Stimulated activated naive CD8-positive, alpha-beta T cell treated with anti-CD3 and anti-CD28 coated beads, Interleukin-15, Interleukin-2, amounts not matched to agents 100 ng/mL and 50 ng/mL, for 24 hours (primary cell): ENCODE results near the gene PAK6.

Experiments
- H3K27ac Mint-ChIP-seq: one replicate; pipeline ENCODE4 v1.8.0; 2021; ENCODE audit warnings: mild to moderate bottlenecking, mixed read lengths
- H3K27me3 Mint-ChIP-seq: one replicate; pipeline ENCODE4 v1.8.0; 2021; ENCODE audit warnings: mixed read lengths
- H3K36me3 Mint-ChIP-seq: one replicate; pipeline ENCODE4 v1.8.0; 2021; ENCODE audit warnings: low read depth, mixed read lengths
- H3K4me1 Mint-ChIP-seq: one replicate; pipeline ENCODE4 v1.8.0; 2021; ENCODE audit warnings: low read depth, mixed read lengths
- H3K4me3 Mint-ChIP-seq: one replicate; pipeline ENCODE4 v1.8.0; 2021; ENCODE audit warnings: mild to moderate bottlenecking, mixed read lengths
- H3K9me3 Mint-ChIP-seq: one replicate; pipeline ENCODE4 v1.8.0; 2021; ENCODE audit warnings: mixed read lengths

PAK6 gene

DNA sequence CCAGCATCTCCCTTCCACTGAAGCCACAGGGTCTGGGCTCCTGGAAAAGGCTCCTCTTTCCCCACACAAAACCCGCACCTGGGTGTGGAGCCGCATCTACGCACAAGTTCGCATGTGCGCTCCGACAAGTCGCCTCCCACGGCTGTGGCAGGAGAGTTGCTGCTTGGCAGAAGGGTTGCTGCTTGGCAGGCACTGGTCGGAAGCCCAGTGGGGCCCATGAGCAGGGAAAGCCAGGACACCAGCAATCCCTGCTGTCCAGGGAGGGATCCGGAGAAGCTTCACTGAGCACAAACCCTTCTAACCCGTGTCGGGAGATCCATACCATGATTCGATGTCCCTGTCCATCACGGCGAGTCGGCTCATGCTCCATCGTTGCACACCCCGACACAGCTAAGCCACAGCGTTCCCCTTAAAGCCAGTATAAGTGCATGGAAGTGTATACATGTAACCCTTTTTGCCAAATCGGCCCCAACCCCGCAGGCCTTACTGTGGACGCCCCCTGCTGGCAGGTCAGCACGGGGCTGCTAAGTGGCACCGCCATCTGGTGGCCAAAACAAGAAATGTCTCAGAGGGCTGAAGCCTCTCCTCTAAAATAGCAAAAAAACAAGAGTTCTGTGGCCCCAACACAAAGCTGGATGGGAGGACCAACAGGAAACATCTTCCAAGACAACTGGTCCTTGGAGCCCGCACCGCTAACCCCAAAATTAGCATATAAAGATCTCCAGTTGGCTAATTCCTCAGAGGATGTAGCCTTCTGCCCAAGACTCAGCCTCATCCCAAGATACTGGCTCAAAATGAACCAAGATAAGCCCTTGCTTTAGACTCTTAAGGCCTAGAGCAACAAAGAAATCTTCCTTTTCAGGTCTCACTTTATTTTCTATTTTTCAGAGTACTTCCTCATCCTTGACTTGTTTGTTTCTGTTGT lies 35.7 kb downstream of the PAK6 start:
- Mint-ChIP-seq H3K36me3 (no peaks in the 10 kb centered on the region), H3K27me3 (peaks cover 19% of the 10 kb centered on the region), H3K9me3 (no peaks in the 10 kb centered on the region), H3K4me3 (no peak overlapping the region), H3K4me1 (peaks cover 6% of the 10 kb centered on the region), H3K27ac (no peak overlapping the region)

- H3K36me3 Mint-ChIP-seq, result no peaks in the 10 kb centered on the region
- no peak overlapping the region for H3K4me3 Mint-ChIP-seq
- H3K4me1 Mint-ChIP-seq, result peaks cover 6% of the 10 kb centered on the region
- H3K27me3 Mint-ChIP-seq, result peaks cover 25% of the 10 kb centered on the region
- no peaks in the 10 kb centered on the region for H3K9me3 Mint-ChIP-seq
- H3K27ac Mint-ChIP-seq, result no peak overlapping the region
These were observed 36.7 kb downstream of the PAK6 start for GRCh38 chr15:40275523-40275922.

- H3K27ac Mint-ChIP-seq, result no peak overlapping the region
- H3K4me1 Mint-ChIP-seq, result peaks cover 6% of the 10 kb centered on the region
- no peaks in the 10 kb centered on the region for H3K36me3 Mint-ChIP-seq
- no peak overlapping the region for H3K4me3 Mint-ChIP-seq
- H3K27me3 Mint-ChIP-seq, result peaks cover 29% of the 10 kb centered on the region
- no peaks in the 10 kb centered on the region for H3K9me3 Mint-ChIP-seq
These were observed 37.1 kb downstream of the PAK6 start for GRCh38 chr15:40275954-40276353.

DNA sequence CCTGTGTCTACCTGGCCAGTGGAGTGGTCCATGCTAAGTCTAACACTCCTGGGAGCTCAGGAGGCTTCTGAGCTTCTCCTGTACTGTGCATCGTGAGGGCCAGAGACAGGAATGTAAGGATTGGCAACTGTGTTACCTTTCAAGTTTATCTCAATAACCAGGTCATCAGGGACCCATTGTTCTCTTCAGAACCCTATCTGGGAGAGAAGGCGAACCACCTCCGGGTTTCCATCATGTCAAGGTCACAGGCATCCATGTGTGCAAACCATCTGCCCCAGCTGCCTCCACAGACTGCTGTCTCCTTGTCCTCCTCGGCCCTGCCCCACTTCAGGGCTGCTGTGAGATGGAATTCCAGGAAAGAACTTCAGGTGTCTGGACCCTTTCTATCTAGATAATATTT lies 38.1 kb downstream of the PAK6 start:
- no peak overlapping the region for H3K4me3 Mint-ChIP-seq
- peaks cover 33% of the 10 kb centered on the region for H3K27me3 Mint-ChIP-seq
- no peaks in the 10 kb centered on the region for H3K9me3 Mint-ChIP-seq
- H3K27ac Mint-ChIP-seq, result no peak overlapping the region
- H3K36me3 Mint-ChIP-seq, result no peaks in the 10 kb centered on the region
- H3K4me1 Mint-ChIP-seq, result peaks cover 6% of the 10 kb centered on the region

GRCh38 chr15:40277471-40277870 lies 38.6 kb downstream of the PAK6 start:
- Mint-ChIP-seq H3K27ac (no peak overlapping the region), H3K4me3 (no peak overlapping the region), H3K36me3 (no peaks in the 10 kb centered on the region), H3K27me3 (peaks cover 33% of the 10 kb centered on the region), H3K4me1 (peaks cover 6% of the 10 kb centered on the region), H3K9me3 (no peaks in the 10 kb centered on the region)

GRCh38 chr15:40278026-40278425 lies 39.2 kb downstream of the PAK6 start:
- H3K9me3 Mint-ChIP-seq, result no peaks in the 10 kb centered on the region
- H3K4me3 Mint-ChIP-seq, result no peak overlapping the region
- H3K27me3 Mint-ChIP-seq, result peaks cover 33% of the 10 kb centered on the region
- no peaks in the 10 kb centered on the region for H3K36me3 Mint-ChIP-seq
- H3K4me1 Mint-ChIP-seq, result peaks cover 6% of the 10 kb centered on the region
- no peak overlapping the region for H3K27ac Mint-ChIP-seq

- H3K4me1 Mint-ChIP-seq, result peaks cover 6% of the 10 kb centered on the region
- no peak overlapping the region for H3K27ac Mint-ChIP-seq
- no peaks in the 10 kb centered on the region for H3K36me3 Mint-ChIP-seq
- H3K27me3 Mint-ChIP-seq, result peaks cover 33% of the 10 kb centered on the region
- H3K4me3 Mint-ChIP-seq, result no peak overlapping the region
- H3K9me3 Mint-ChIP-seq, result no peaks in the 10 kb centered on the region
These were observed 40.7 kb downstream of the PAK6 start for GRCh38 chr15:40279437-40280141.

GRCh38 chr15:40280260-40281056 lies 41.6 kb downstream of the PAK6 start:
- H3K4me3 Mint-ChIP-seq, result no peak overlapping the region
- peaks cover 33% of the 10 kb centered on the region for H3K27me3 Mint-ChIP-seq
- H3K27ac Mint-ChIP-seq, result no peak overlapping the region
- H3K4me1 Mint-ChIP-seq, result peaks cover 8% of the 10 kb centered on the region
- H3K9me3 Mint-ChIP-seq, result no peaks in the 10 kb centered on the region
- H3K36me3 Mint-ChIP-seq, result no peaks in the 10 kb centered on the region

GRCh38 chr15:40281057-40281800 lies 42.4 kb downstream of the PAK6 start:
- Mint-ChIP-seq H3K9me3 (no peaks in the 10 kb centered on the region), H3K4me3 (peak overlapping the region; percentile 30), H3K36me3 (no peaks in the 10 kb centered on the region), H3K27me3 (peaks cover 33% of the 10 kb centered on the region), H3K27ac (no peak overlapping the region), H3K4me1 (peaks cover 12% of the 10 kb centered on the region)

DNA sequence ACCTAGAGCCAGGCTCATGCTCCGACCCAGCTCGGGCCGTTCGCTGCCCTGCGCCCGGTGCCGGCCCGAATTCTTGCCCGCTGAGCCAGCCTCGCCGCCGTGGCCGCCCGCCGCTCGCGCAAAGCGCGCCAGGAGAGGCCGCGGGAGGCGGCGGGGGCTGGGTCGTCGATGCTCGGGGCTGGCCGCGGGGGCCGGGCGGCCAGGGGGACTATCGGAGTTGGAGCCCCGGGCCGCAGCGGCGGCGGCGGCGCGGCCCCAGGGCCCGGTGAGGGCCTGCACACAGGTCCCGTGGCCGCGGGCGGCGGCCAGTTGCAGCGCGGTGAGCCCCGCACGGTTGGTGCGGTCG lies 42.9 kb downstream of the PAK6 start:
- no peaks in the 10 kb centered on the region for H3K9me3 Mint-ChIP-seq
- no peaks in the 10 kb centered on the region for H3K36me3 Mint-ChIP-seq
- peaks cover 33% of the 10 kb centered on the region for H3K27me3 Mint-ChIP-seq
- no peak overlapping the region for H3K27ac Mint-ChIP-seq
- no peak overlapping the region for H3K4me3 Mint-ChIP-seq
- H3K4me1 Mint-ChIP-seq, result peaks cover 12% of the 10 kb centered on the region

- Mint-ChIP-seq H3K36me3 (no peaks in the 10 kb centered on the region), H3K4me1 (peaks cover 12% of the 10 kb centered on the region), H3K9me3 (no peaks in the 10 kb centered on the region), H3K4me3 (peak overlapping the region; percentile 53), H3K27me3 (peaks cover 30% of the 10 kb centered on the region), H3K27ac (no peak overlapping the region)
These were observed 43.4 kb downstream of the PAK6 start for GRCh38 chr15:40282147-40282868.

DNA sequence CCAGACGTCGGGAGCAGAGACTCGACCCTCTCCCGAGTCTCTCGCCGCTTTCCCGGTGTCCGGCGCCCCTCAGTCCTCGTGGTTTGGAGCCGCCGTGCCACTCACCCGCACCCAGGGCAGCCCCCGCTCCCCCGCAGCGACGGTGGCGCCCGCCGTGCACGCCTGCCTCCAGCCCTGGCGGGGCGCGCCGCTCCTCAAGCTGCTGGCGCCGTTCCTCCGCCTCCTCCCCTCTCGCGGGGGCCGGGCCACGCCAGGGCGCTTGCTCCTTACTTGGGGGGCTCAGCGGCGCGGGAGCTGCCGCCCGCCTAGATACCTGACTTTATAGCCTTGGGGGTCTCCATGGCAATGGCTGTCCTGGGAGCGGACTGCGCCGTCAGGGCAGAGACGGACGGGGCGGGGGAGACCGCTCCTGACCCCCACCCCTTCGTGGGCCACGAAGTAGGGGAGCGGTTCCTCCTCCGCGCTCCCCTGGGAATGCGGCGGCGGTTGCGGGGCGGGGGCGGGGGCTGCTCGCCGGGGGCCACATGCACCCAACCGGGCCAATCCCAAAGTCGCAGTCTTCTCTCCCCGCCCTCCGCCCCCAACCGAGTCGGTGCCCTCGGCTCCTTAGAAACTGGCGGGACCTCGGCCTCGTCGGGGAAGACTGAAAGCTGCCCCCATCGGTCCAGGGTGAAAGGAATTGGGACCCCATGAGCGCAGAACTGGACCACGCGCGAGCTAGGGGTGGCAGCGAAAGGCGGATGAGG lies 44.2 kb downstream of the PAK6 start, which contains the start of gene ANKRD63:
ANKRD63 (minus strand) TSS at position 196 of the 746 bp plus-strand sequence. CDS start 478 bp downstream, outside the sequence.
- peaks cover 26% of the 10 kb centered on the region for H3K27me3 Mint-ChIP-seq
- no peak within 1 kb of the TSS for H3K27ac Mint-ChIP-seq
- H3K36me3 Mint-ChIP-seq, result no peaks in the 10 kb centered on the region
- peak within 1 kb of the TSS; percentile 53 for H3K4me3 Mint-ChIP-seq
- H3K9me3 Mint-ChIP-seq, result no peaks in the 10 kb centered on the region
- H3K4me1 Mint-ChIP-seq, result peaks cover 12% of the 10 kb centered on the region

- no peak overlapping the region for H3K4me3 Mint-ChIP-seq
- H3K36me3 Mint-ChIP-seq, result no peaks in the 10 kb centered on the region
- no peak overlapping the region for H3K27ac Mint-ChIP-seq
- peaks cover 12% of the 10 kb centered on the region for H3K4me1 Mint-ChIP-seq
- H3K27me3 Mint-ChIP-seq, result peaks cover 19% of the 10 kb centered on the region
- no peaks in the 10 kb centered on the region for H3K9me3 Mint-ChIP-seq
These were observed 44.9 kb downstream of the PAK6 start for GRCh38 chr15:40283615-40284300.
